Hematopoietic multipotent progenitor cell treated with erythropoietin and hydrocortisone succinate and interleukin-3 and kit ligand, for 4 days (in vitro differentiated cells): Measurements from ENCODE around the gene WDPCP.
"Not testable (repeated sequence)": the region's sequence is repeated elsewhere in the genome, so short reads cannot be mapped to it uniquely, and the experiment has no call there.

Experiments used
- DNase-seq: peaks from one replicate; pipeline ENCODE4 v3.0.0-alpha.2; 2015

The WDPCP gene

GRCh38 chr2:63589148-63589958, 1.1 kb upstream of the WDPCP start:
- peak; percentile 22 for DNase-seq

- DNase-seq: peak; percentile 10
Measured at GRCh38 chr2:63587814-63588384, 378 bp downstream of the WDPCP start.

DNA sequence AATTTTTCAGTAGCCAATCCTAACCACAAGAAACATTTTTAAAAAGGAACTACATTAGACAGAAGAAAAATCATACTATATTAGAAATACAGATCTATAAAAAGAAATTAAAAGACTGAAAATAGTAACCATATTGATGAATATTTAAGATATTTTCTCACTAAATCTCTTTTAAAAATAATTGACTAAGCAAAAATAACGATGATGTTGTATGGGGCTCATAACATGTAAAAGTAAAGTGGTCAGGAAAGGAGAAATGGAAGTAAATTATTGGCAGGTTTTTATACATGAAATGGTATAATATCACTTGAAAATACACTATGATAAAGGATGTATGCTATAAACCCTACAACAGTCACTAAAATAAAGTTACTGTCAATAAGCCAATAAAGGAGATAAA, 5.4 kb downstream of the WDPCP start:
- no peak for DNase-seq

- no peak for DNase-seq
Measured at GRCh38 chr2:63581298-63581961, 6.8 kb downstream of the WDPCP start.

- no peak for DNase-seq
Measured at GRCh38 chr2:63580651-63581297, 7.5 kb downstream of the WDPCP start.

DNA sequence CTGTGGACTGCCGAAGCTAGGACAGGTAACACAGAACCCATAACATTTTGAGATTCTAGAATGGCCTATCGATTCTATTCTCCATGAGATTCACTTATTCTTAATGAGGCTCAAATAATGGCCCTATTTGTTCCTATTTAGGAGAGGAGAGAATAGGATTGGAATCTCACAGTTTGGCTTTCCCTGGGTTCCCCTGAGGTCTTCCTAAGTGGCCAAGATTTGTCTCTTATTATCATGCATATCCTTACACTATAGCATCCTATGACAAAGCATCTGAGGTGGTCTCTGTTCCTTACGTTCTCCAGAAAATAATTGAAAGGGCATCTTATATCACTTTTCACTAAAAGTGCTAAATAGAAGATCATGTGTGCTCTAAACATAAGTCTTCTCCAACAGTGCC, 9.5 kb downstream of the WDPCP start:
- DNase-seq: no peak

- no peak for DNase-seq
Measured at GRCh38 chr2:63576546-63576945, 11.7 kb downstream of the WDPCP start.

- DNase-seq: not testable (repeated sequence)
Measured at GRCh38 chr2:63573726-63574345, 14.4 kb downstream of the WDPCP start.

DNA sequence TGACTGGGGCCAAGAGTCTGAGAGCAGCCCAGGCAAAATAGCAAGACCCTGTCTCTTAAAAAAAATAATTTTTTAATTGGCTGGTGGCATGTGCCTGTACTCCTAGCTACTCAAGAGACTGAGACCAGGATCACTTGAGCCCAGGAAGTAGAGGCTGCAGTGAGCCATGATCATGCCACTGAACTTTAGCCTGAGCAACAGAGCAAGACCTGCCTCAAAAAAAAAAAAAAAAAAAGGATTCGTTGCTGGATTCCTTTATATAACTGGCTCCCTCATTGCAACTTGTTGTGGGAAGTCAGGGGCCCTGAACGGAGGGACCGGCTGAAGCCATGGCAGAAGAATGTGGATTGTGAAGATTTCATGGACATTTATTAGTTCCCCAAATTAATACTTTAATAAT, 15.3 kb downstream of the WDPCP start:
- DNase-seq: not testable (repeated sequence)

DNA sequence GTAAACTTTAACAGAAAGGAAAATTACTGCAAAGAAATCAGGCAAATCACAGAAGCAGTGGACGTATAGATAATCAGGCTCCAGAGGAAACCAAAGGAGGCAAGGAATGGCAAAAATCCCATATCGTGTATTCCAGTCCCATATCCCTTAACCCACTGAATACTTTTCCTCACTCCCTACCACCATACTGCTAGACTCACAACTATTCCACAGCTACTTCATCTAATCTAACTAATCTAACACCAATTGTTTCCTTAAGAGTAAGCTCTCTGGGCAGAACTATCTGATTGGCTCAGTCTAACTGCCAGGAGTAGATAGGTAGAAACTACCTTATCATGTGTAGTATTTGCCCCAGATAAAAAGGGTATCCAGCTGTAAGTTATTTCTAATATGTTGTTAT, 16.3 kb downstream of the WDPCP start:
- DNase-seq: no peak

DNA sequence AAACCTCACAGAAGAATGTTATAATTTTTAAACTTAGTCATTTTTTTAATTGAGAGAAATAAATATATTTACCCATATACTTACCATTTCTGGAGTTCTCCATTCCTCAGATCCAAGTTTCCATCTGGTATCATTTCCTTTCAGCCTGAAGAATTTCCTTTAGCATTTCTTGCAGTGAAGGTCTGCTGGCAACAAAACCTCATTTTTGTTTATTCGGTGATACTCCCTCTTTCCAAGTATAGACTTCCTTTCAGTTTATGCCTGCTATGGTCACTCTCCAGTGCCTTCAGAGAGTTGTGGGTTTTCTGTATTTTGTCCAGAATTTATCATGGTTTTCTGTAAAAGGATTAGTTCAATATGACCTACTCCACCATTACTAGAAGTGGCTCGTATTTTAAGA, 17.0 kb downstream of the WDPCP start:
- DNase-seq: no peak

DNA sequence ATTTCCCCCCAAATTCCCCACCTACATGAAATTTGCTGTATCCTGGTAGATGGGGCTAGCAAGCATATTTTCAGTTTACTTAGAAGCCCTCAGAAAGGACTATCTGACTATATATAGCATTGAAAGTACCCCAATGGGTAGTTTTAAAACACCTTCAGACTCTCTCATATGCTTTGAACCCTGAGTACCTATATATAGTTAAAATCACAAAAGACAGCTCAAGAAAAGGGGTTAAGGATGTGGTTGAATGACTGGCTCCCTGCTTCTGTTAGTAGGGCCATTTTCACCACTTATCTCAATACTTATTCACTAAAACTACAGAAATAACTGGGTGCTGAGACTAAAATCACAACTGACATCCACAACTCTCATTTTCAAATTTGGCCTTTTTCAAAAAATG, 18.5 kb downstream of the WDPCP start:
- no peak for DNase-seq

- no peak for DNase-seq
Measured at GRCh38 chr2:63562751-63563150, 25.5 kb downstream of the WDPCP start.

DNA sequence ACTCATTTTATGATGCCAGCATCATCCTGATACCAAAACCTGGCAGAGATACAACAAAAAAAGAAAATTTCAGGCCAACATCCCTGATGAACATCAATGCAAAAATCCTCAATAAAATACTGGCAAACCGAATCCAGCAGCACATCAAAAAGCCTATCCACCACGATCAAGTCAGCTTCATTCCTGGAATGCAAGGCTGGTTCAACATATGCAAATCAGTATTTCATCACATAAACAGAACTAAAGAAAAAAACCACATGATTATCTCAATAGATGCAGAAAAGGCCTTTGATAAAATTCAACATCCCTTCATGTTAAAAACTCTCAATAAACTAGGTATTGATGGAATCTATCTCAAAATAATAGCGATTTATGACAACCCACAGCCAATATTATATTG, 29.4 kb downstream of the WDPCP start:
- DNase-seq: not testable (repeated sequence)

DNA sequence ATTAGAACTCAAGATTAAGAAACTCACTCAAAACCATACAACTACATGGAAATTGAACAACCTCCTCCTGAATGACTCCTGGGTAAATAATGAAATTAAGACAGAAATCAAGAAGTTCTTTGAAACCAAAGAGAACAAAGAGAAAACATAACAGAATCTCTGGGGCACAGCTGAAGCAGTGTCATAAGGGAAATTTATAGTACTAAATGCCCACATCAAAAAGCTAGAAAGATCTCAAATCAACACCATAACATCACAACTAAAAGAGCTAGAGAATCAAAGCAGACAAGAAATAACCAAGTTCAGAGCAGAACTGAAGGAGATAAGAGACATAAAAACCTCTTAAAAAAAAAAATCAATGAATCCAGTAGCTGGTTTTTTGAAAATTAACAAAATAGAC, 30.5 kb downstream of the WDPCP start:
- DNase-seq: not testable (repeated sequence)

GRCh38 chr2:63555931-63556330, 32.3 kb downstream of the WDPCP start:
- DNase-seq: no peak

GRCh38 chr2:63555299-63555698, 33.0 kb downstream of the WDPCP start:
- DNase-seq: no peak

- no peak for DNase-seq
Measured at GRCh38 chr2:63553049-63553448, 35.2 kb downstream of the WDPCP start.

DNA sequence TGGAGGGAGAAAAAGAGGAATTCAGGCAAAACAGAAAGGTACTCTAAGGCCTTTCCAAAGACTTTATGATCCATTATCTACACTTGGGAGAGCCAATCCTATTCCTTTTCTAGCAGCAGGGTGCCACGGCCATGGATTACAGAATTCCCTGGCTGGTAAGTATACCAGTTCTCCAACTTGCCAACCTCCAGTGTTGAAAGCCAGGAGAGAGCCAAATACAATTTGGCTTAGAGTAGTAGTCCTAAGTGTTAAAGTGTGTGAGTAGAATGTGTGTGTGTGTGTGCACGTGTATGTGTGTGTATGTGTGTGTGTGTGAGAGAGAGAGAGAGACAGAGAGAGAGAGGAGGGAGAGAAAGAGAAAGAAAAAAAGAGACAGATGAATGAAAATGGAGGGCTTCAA, 43.3 kb downstream of the WDPCP start:
- DNase-seq: no peak

DNA sequence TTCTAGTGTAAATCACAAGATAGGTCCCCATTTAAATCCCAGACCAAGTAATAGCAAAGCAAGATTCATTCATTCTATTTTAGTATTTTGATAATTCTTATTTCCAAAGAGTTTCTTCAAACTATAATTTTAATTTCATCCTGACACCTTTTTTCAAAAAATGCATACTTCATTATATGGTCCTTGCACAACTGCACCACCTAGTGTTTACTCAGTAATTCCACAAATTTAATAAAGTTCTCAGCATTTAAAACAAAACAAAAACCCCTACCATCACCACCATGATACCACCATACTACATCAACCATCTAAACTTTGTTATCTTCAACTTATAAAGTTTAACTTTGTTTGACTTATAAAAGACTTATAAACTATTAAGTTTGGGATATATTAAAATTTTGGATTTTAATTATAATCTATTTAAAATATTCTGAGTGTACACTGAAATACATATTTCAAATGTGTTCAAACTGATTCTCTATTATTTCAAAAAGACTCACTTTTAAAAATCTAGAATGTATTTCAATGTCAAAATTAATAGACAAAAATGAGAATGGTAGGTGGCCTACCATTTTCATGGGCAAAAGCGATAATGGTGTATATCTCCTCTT, 44.2 kb downstream of the WDPCP start:
- DNase-seq: peak; percentile 65

DNA sequence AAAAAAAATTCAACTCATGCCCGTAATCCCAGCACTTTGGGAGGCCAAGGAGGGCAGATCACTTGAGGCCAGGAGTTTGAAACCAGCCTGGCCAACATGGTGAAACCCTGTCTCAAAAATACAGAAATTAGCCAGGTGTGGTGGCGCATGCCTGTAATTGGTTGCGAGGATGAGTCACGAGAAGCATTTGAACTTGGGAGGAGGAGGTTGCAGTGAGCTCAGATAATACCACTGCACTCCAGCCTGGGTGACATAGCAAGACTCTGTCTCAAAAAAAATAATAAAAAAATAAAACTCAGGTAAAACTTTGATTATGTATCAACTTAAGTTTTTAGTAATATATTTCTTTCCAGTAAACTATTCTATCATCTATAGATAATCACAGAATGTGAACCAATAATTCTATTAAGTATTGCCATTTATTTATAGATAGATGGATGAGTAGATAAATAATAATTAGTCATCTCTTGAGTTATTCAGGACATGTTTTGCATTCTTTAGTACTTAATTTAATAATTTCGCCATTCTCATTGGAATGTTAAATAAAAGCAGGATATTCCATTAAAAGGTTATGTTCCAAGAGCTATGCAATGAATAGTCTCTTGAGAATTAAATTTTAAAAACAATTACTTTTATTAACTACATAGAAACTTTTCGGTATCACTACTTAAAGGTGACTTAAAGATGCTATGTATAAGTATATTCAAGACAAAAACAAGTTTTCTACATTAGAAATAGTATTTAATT, 48.7 kb downstream of the WDPCP start:
- no peak for DNase-seq

DNA sequence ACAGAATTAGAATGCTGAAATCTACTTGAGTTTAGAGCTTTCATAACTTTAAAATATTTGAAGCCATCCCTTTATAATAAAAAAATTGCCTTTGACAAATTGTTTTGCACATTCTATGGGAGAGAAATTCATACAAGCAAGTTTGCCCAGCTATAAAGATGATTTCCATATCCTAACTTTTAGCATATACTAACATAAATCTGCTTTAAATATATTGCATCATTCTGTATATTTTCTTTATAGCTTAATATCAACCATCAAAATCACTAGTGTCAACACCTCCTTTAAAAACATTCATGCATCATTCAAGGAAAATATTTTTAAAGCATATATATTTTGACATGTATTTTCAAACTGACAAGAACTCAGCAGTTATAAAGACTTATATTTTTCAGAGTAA, 49.9 kb downstream of the WDPCP start:
- DNase-seq: no peak
